PC-3 (cell line): ENCODE results near the gene MYLK3. TPM values are rescaled to one million over a fixed set of nuclear protein-coding genes. Genes with fewer than 3 reads are reported as not detected.

Source experiments
- ATAC-seq: fragments of 200-7000 bp; cut with Tn5 transposase; 2 replicates; pipeline ENCODE4 v1.9.1; 2020; ENCODE audit warnings: mild to moderate bottlenecking, moderate library complexity
- BruUV-seq: library from RNA; stranded (reverse); fragments of 400-500 nt; replicated peaks from 2 replicates; lab custom pipeline; 2021; lab: Mats Ljungman, UMichigan
- CTCF ChIA-PET: fragments of 300-600 bp; sonication (Branson Sonifier 250); formaldehyde crosslinking; loops from one replicate; lab custom pipeline; 2022; ENCODE audit warnings: antibody characterized with exemption; lab: Charles Lee
- POLR2A ChIA-PET: fragments of 300-600 bp; sonication (Branson Sonifier 250); formaldehyde crosslinking; loops from one replicate; lab custom pipeline; 2022; ENCODE audit warnings: antibody characterized with exemption; ENCODE audit not compliant: unreplicated experiment; lab: Charles Lee
- DNase-seq: peaks from one replicate; pipeline ENCODE4 v3.0.0-alpha.2; 2015
- H2AFZ ChIP-seq: fragments of 300-600 bp; sonication (generic); 2 replicates; pipeline ENCODE4 v1.6.0; 2016; ENCODE audit warnings: antibody characterized with exemption, low read length
- H3F3A ChIP-seq: fragments of 300-600 bp; sonication (generic); one replicate; pipeline ENCODE4 v1.6.0; 2017; ENCODE audit warnings: antibody characterized with exemption, low read length, control low read depth, mild to moderate bottlenecking; ENCODE audit not compliant: unreplicated experiment
- H3K27ac ChIP-seq: fragments of 300-600 bp; sonication (generic); 2 replicates; pipeline ENCODE4 v1.5.1; 2016; ENCODE audit warnings: mild to moderate bottlenecking, low read length
- H3K27me3 ChIP-seq: fragments of 300-600 bp; sonication (generic); 2 replicates; pipeline ENCODE4 v1.6.1; 2016; ENCODE audit warnings: low read length, mixed read lengths
- H3K36me3 ChIP-seq: fragments of 300-600 bp; sonication (generic); 2 replicates; pipeline ENCODE4 v1.6.1; 2016; ENCODE audit warnings: low read depth, mixed run types, low read length, mixed read lengths
- H3K4me1 ChIP-seq: fragments of 300-600 bp; sonication (generic); 2 replicates; pipeline ENCODE4 v1.5.1; 2016; ENCODE audit warnings: low read length; ENCODE audit not compliant: insufficient read depth
- H3K4me2 ChIP-seq: fragments of 300-600 bp; sonication (generic); 2 replicates; pipeline ENCODE4 v1.6.0; 2016; ENCODE audit warnings: low read length
- H3K4me3 ChIP-seq: fragments of 300-600 bp; sonication (generic); 2 replicates; pipeline ENCODE4 v1.5.1; 2016; ENCODE audit warnings: mild to moderate bottlenecking, low read length, mixed read lengths
- H3K79me2 ChIP-seq: fragments of 300-600 bp; sonication (generic); 2 replicates; pipeline ENCODE4 v1.6.1; 2017; ENCODE audit warnings: low read length, mixed read lengths
- H3K9ac ChIP-seq: fragments of 300-600 bp; sonication (generic); 2 replicates; pipeline ENCODE4 v1.6.0; 2016; ENCODE audit warnings: mild to moderate bottlenecking, low read length
- H3K9me2 ChIP-seq: fragments of 300-600 bp; sonication (generic); replicated peaks from 2 replicates; pipeline ENCODE4 v1.6.1; 2016; ENCODE audit warnings: mixed run types, low read length, mixed read lengths
- H3K9me3 ChIP-seq: fragments of 300-600 bp; sonication (generic); 2 replicates; pipeline ENCODE4 v1.6.1; 2016; ENCODE audit warnings: low read length, mixed read lengths
- H4K20me1 ChIP-seq: fragments of 300-600 bp; sonication (generic); 2 replicates; pipeline ENCODE4 v1.6.1; 2016; ENCODE audit warnings: low read length, mixed read lengths
- EZH2 ChIP-seq: fragments of 300-600 bp; sonication (generic); IDR thresholded peaks from one replicate; pipeline ENCODE4 v1.6.1; 2017; ENCODE audit warnings: antibody characterized with exemption, mild to moderate bottlenecking, low read length; ENCODE audit not compliant: unreplicated experiment
- EZH2phosphoT487 ChIP-seq: fragments of 300-600 bp; sonication (generic); IDR thresholded peaks from 2 replicates; pipeline ENCODE4 v1.6.1; 2018; ENCODE audit warnings: mild to moderate bottlenecking, antibody characterized with exemption, low read length, borderline replicate concordance
- intact Hi-C: fragments of 100-400 bp; cut with micrococcal nuclease; formaldehyde crosslinking; loops from 2 replicates; pipeline ENCODE4 v1.9.0; 2023
- total RNA-seq: library from RNA; depleted of rRNA; stranded (reverse); fragments of >200 nt; gene quantifications from 2 replicates; pipeline ENCODE4 v1.2.3, GENCODE V29; 2014
- TF ChIP-seq, protein P1 (sequence below): fragments of 300-600 bp; sonication (generic); conservative IDR thresholded peaks from 2 replicates; pipeline ENCODE4 v1.5.1; 2017; ENCODE audit warnings: antibody characterized with exemption, low read depth, mild to moderate bottlenecking, low read length

The MYLK3 gene
- total RNA-seq, 1 experiment from 2014 or later, result under 0.01 TPM

DNA sequence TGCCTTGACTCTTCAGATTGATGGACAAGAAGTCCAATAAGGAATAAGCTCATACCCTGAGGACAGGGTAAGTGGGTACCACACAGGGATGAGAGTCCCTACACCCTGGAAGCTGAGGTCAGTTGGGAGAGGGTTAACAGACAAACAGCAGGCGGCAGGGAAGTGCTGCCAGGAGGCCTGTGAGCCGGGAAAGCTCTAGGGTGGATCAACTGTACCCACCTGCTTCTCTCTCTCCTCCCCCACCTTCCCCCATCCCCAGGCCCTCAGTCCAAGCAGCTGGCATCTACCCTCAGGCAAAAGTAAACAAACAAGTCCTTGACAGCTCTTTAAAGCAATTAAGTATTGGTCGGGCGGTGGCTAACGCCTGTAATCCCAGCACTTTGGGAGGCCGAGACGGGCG is 20.7 kb upstream of the MYLK3 start:
- DNase-seq (no peak), ATAC-seq (no peak)
- Histone ChIP-seq H3K4me2 (no peak overlapping the region), H3K4me3 (no peak overlapping the region), H3K27ac (no peak overlapping the region), H3F3A (no peaks in the 10 kb centered on the region), H4K20me1 (no peaks in the 10 kb centered on the region), H3K36me3 (no peaks in the 10 kb centered on the region), H2AFZ (no peak overlapping the region), H3K9ac (no peak overlapping the region), H3K9me2 (no peaks in the 10 kb centered on the region), H3K27me3 (no peaks in the 10 kb centered on the region), H3K9me3 (no peaks in the 10 kb centered on the region), H3K79me2 (no peaks in the 10 kb centered on the region), H3K4me1 (no peaks in the 10 kb centered on the region)
- ChIA-PET POLR2A (no interaction called here), CTCF (no interaction called here)
- TF ChIP-seq, protein P1, sequence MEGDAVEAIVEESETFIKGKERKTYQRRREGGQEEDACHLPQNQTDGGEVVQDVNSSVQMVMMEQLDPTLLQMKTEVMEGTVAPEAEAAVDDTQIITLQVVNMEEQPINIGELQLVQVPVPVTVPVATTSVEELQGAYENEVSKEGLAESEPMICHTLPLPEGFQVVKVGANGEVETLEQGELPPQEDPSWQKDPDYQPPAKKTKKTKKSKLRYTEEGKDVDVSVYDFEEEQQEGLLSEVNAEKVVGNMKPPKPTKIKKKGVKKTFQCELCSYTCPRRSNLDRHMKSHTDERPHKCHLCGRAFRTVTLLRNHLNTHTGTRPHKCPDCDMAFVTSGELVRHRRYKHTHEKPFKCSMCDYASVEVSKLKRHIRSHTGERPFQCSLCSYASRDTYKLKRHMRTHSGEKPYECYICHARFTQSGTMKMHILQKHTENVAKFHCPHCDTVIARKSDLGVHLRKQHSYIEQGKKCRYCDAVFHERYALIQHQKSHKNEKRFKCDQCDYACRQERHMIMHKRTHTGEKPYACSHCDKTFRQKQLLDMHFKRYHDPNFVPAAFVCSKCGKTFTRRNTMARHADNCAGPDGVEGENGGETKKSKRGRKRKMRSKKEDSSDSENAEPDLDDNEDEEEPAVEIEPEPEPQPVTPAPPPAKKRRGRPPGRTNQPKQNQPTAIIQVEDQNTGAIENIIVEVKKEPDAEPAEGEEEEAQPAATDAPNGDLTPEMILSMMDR, result no peak
- TF ChIP-seq EZH2, result no peak
- no peak for TF ChIP-seq EZH2phosphoT487
- intact Hi-C loops, result no loop called here
- BruUV-seq, result no TSS peak

DNA sequence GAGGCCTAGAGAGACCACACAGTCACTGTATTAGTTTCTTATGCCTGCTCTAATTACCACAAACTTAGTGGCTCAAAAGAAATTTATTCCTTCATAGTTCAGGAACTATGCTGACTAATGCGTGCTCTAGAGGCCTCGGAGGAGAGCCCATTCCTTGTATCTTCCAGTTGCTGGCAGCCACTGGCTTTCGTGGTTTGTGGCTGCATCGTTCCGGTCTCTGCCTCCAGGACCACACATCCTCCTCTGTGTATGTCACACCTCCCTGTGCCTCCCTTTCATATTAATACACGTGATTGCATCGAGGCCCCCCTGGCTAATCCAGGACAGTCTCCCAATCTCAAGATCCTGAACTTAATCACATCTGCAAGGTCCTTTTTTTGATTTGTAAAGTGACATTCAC is 16.9 kb upstream of the MYLK3 start:
- no TSS peak for BruUV-seq
- POLR2A ChIA-PET, result no interaction called here
- intact Hi-C loops, result no loop called here
- H3K9ac ChIP-seq, result no peak overlapping the region
- H3K4me1 ChIP-seq, result no peaks in the 10 kb centered on the region
- no peaks in the 10 kb centered on the region for H3K9me3 ChIP-seq
- no peaks in the 10 kb centered on the region for H3K36me3 ChIP-seq
- no peaks in the 10 kb centered on the region for H4K20me1 ChIP-seq
- H3K27ac ChIP-seq, result no peak overlapping the region
- H3K4me2 ChIP-seq, result no peak overlapping the region
- CTCF ChIA-PET, result no interaction called here
- H3K4me3 ChIP-seq, result no peak overlapping the region
- TF ChIP-seq EZH2phosphoT487, result no peak
- TF ChIP-seq, protein P1, result no peak
- no peak for TF ChIP-seq EZH2
- H3F3A ChIP-seq, result no peaks in the 10 kb centered on the region
- no peaks in the 10 kb centered on the region for H3K79me2 ChIP-seq
- no peak overlapping the region for H2AFZ ChIP-seq
- DNase-seq (no peak), ATAC-seq (no peak)
- no peaks in the 10 kb centered on the region for H3K9me2 ChIP-seq
- H3K27me3 ChIP-seq, result no peaks in the 10 kb centered on the region

DNA sequence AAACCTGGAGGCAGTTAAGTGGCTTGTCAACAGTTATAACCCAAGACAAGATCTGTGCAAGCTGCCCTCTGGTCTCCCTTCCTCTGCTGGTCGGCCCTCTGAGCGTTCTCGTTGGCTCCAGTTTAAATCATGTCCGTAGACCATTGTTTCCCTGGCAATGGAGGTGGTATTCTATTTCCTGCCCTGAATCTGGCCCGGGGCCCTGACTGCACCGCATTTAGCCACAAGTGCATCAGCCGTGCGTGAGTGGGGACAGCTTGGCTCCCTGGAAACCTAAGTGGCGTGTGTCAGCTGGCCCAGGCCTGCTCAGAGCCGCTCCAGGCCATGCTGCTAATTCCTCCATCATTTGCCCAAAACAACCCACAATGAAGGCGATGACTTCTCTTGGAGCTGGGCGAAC is 15.0 kb upstream of the MYLK3 start:
- H3K36me3 ChIP-seq, result no peaks in the 10 kb centered on the region
- H3K4me2 ChIP-seq, result no peak overlapping the region
- no TSS peak for BruUV-seq
- CTCF ChIA-PET, result no interaction called here
- H3K9ac ChIP-seq, result no peak overlapping the region
- ATAC-seq, result no peak
- H3K4me1 ChIP-seq, result no peaks in the 10 kb centered on the region
- POLR2A ChIA-PET, result no interaction called here
- H3K9me3 ChIP-seq, result no peaks in the 10 kb centered on the region
- H3K9me2 ChIP-seq, result no peaks in the 10 kb centered on the region
- intact Hi-C loops, result no loop called here
- DNase-seq, result no peak
- H3K27me3 ChIP-seq, result no peaks in the 10 kb centered on the region
- no peak overlapping the region for H3K4me3 ChIP-seq
- H3K79me2 ChIP-seq, result no peaks in the 10 kb centered on the region
- H2AFZ ChIP-seq, result no peak overlapping the region
- H3K27ac ChIP-seq, result no peak overlapping the region
- no peaks in the 10 kb centered on the region for H4K20me1 ChIP-seq
- no peak for TF ChIP-seq EZH2
- no peak for TF ChIP-seq EZH2phosphoT487
- TF ChIP-seq, protein P1, result no peak
- no peaks in the 10 kb centered on the region for H3F3A ChIP-seq
